Measurements from ENCODE around the gene KRT80. TPM values are rescaled to one million over a fixed set of nuclear protein-coding genes. Genes with fewer than 3 reads are reported as not detected.
"Not testable (repeated sequence)": the region's sequence is repeated elsewhere in the genome, so short reads cannot be mapped to it uniquely, and the experiment has no call there.

KRT80 gene
- 5.6 TPM for polyA plus RNA-seq (ENCODE audit: insufficient read length)

DNA sequence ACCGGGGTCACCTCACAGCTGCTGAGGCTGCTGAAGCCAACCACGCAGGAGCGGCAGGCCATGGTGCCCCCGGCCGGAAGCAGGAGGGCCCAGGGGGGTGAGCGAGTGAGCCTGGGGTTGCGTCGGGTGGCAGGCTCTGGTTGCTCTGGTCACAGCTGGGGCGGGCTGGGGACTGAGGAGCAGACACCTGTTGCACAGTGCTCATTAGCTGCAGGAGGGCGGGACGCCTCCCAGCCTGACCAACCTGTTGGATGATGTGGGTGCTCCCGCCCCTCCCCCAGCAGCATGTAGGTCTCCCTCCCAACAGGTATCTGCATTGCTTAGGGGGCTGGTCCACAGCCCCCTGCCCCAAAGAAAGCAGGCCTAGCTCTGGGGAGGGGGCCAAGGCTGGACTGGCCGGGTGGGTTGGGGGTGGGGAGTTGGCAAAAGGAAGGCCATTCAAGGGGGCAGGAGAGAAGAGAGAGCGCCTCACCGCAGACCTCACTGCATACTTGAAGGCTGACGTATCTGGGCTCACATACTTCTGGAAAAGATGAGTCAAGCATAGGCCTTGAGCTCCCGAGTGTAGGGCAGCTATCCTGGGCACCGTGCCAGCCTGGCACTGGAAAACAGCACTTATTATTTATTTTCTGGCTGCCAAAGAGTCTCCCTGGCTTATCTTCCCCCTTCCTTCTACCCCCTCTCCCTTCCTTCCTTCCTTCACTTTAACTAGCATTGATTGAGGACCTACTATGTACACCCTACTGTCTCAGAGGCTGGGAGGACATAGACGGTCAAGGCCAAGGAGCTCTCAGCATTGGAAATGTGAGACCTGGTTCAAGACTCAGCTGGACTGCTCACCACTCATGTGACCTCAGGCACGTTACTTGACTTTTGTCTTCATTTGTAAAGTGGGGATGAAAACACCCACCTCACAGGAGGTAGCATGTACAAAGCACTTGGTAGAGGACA, at the start of gene KRT80:
Gene KRT80 (minus strand): TSS at position 174 of the 951 bp plus-strand sequence. CDS start 112 bp downstream, at position 62.
- DNase-seq: peak; percentile 66

DNA sequence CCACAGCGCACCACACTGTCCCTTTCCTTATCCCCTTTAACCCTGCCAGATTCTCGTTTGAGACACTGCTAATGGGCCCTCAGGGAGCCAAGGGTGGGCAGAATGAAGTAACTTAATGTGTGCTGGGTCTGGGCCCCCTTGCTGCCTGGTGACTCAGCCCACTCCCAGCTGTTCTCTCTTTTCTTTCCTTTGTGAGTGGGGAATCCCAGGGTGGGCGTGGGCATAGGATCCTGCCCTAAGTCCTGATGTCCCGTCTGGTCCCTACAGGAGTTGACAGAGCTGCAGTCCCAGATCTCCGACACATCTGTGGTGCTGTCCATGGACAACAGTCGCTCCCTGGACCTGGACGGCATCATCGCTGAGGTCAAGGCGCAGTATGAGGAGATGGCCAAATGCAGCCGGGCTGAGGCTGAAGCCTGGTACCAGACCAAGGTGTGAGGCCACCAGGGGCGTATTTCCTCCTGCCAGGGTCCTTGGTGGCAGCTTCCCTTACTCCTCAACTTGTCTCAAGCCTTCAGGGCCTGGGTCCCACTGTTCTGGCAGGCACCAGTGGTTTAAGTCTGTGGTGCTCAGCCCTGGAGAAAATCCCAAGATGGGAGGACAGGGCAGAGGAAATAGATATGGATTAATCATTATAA, 49.5 kb upstream of the KRT80 start:
- DNase-seq: no peak

DNA sequence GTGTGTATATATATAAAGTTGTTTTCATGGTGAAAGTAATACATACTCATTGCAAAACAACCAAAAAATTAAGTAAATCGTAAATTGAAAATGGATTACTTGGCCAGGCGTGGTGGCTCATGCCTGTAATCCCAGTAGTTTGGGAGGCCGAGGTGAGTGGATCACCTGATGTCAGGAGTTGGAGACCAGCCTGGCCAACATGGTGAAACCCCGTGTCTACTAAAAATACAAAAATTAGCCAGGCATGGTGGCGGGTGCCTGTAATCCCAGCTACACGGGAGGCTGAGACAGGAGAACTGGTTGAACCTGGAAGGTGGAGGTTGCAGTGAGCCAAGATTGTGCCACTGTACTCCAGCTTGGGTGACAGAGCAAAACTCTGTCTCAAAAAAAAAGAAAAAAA, 48.4 kb upstream of the KRT80 start:
- not testable (repeated sequence) for DNase-seq

DNA sequence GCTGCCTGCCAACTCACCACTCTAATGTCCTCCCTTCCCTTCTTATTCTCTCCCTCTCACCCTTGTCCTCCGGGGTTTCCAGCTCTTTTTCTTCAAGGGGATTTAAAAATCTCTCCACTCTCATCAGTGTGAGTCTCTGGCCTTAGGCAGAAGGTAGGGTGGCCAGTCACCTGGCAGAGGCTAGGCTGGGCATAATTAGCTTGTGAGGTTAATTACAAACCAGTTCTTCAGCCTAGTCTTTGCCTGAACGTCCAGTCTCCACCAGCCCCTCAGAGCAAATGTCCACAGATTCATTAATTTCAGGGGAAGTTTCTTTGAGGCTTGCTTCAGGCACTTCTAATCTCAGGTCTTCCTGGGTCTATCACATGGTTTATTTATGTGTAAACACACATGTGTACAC, 48.0 kb upstream of the KRT80 start:
- DNase-seq: no peak

DNA sequence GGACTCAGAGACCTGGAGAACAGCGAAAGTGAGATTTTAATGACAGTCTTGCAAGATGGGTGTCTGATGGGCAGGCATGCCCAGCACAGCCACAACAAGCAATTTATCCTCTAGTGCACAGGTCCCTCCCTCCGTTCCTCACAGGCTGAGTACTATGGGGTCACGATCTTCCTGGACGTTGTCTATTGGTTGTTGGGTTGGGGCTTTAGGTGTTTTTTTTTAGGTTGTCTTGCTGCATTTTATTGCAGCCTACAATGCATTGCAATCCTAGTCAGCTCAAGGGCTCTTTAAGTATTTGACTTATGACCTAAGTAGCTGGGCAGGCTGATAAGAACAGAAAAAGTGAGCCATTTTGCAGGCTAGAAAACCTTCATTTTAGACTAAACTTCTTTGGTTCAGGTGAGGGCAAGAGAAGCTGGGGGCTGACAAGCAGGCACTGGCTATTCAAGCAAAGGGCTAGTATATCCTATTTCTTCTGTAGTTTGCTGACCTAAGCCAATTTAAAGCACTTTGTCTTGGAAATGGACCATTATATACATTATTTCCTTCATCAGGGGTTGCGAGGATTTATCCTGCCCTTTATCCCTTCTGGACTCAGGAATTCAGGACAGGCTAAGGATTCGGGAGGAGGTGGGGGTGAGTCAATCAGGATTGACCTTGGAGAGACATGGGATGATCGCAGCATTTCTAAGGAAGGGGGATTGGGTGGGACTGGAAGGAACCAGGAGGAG, 47.3 kb upstream of the KRT80 start:
- no peak for DNase-seq

DNA sequence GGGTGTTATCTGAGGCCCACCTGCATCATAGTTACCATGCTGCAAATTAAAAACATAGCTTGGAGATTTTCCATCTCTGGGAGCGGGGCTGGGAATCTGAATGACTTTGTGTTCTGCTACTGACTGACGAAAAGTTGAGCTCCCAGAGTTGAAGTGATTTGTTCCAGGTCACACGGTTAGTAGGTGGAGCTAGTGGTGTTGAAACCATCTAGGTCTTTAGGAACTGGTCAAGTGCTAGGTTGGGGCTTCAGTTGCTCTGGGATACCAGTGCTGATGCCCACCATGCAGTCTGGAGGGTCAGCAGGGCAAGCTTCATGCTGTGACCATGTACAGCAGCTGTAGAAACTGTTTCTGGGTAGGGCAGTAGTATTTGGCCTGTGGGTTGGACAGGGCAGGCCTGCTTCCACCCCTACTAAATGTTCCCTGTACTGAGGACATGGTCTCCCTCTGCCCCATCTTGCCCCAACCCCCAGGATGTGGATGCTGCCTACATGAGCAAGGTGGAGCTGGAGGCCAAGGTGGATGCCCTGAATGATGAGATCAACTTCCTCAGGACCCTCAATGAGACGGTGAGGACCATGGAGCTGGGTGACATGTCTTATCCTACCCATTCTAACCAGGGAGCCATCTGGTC, 46.5 kb upstream of the KRT80 start:
- no peak for DNase-seq

DNA sequence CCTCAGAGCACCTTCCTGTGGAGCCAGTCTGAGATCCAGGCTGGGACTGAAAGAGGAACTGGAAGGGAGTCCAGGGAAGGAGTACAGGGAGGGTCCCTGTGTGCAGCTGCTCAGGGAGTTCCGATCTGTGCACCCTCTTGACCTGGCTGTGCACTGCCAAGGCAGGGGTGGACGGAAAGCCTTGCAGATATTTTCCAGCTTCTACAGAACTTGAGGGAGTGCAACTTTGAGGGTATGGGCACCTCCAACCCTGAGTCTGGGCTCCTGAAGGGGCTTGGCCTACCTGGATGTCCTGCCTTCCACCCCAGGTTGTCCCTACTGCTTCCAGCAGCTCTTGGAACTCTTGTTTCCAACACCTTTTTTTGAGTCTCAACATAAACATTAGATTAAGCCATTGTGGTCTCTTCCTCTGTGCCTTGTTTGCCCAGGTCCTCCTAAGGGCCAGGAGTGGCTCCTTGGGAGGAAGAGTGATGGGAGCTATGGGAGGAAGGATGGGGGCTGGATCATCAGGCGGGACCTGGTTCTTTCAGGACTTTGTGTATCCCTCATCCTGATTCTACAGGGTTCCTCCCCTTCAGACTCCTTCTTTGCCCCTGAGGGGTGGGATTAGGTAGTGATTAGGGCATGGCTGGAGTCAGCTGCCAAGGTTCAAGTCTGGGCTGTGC, 44.7 kb upstream of the KRT80 start:
- DNase-seq: no peak

DNA sequence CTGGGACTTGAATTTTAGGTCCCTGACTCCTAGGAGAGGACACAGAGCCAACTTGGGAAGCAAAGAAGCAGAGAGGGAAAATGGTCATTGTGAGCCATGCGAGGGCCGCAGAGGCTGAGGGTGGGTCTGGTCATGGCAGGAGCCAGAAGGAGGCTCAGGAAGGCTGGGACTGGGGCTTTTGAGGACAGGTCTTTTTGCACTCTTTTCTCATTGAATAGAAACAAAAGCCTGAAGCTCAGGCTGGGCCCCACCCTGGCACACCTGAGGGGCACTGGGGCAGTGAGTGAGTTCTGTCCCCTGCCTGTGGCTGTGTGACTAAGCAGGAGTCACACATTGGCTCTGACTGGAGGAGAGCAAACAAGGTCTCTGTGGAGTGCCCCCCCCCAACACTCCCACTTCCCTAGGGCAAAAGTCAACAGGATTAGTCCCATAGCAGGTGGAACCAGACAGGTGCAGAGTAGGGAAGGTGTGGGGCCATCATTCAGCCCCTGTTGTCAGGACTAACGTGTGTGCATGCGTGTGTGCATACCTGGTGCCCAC, 44.1 kb upstream of the KRT80 start:
- no peak for DNase-seq

DNA sequence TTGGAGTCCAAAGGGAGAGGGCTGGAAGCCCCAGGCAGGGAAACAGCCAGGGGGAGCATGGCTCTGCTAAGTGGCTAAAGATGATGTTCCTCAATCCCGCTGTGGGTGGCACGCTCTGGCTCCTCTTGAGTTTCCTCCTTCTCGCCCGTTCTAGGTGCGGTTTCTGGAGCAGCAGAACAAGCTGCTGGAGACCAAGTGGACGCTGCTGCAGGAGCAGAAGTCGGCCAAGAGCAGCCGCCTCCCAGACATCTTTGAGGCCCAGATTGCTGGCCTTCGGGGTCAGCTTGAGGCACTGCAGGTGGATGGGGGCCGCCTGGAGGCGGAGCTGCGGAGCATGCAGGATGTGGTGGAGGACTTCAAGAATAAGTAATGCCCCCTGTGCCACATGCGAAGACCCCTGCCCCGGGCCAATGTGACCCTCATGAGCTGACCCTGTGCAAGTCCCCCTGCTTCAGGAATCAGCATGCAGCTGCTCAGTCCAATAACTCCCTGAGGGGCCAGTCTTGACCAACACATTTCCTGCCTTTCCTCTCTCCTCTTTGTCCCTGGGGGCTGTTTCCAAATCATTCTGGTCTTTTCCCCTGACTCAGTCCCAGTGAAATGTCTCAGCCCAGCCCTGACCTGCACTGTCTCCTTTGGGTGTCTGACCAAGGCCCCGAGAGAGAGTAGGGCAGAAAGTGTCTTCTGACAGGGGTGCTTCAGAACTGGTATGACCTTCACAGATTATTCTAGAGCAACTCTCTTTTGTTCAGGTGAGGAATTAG, 43.4 kb upstream of the KRT80 start:
- no peak for DNase-seq

DNA sequence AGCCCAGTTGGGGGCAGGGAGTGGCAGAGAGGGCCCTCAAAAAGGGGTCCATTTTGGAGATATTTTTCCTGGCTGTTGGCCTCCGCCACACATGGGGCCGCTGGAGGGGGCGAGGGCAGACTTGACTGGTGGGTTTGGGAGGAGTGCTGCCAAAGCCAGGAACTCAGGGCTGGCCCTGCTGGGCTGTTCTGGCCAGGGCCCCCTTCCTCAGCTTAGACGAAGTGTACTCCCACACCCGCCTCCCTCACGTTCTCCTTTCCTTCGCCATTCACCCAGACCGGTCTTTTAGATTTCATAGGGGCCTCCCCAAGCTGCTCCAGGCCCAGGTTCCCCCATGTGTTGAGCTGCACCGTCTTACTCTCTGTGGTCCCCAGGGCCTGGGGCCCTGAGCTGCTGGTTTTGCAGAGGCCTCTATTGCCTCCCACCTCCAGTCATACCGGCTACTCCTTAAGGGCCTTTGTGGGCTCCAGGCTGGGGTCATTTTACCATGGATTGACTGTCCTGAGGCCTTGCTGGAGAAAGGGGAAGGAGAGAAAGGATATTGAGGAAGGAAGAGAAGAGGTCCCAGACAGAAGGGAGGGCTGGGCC, 42.5 kb upstream of the KRT80 start:
- DNase-seq: no peak

DNA sequence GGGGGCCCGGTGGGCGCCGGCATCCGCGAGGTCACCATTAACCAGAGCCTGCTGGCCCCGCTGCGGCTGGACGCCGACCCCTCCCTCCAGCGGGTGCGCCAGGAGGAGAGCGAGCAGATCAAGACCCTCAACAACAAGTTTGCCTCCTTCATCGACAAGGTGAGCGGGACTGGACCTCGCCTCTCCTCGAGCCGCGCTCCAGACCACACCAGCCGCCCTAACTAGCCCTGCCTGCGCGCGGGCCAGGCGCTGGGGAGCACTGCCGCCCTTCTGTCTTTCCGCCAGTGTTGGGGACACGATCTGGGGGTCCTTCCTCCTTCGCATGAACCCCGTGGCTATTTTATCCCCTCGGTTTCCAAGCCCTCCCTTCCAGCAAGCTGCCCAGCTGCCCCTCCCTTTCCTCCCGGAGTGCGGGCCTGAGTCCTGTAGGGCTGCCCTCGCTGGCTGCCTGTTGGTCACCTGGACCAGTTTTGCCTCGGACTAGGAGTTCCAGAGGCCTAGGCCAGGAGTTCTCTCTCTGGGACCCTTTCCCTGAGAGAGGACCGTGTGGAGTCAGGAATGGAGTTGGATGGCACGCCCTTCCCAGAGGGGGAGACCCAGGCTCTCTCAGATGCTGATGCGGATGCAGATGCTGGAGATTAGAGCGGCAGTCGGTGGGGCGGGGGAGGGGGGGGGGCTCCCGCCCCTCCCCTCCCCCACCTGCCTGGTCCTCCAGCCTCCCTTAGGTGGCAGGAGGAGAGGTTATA, 41.8 kb upstream of the KRT80 start:
- DNase-seq: no peak

DNA sequence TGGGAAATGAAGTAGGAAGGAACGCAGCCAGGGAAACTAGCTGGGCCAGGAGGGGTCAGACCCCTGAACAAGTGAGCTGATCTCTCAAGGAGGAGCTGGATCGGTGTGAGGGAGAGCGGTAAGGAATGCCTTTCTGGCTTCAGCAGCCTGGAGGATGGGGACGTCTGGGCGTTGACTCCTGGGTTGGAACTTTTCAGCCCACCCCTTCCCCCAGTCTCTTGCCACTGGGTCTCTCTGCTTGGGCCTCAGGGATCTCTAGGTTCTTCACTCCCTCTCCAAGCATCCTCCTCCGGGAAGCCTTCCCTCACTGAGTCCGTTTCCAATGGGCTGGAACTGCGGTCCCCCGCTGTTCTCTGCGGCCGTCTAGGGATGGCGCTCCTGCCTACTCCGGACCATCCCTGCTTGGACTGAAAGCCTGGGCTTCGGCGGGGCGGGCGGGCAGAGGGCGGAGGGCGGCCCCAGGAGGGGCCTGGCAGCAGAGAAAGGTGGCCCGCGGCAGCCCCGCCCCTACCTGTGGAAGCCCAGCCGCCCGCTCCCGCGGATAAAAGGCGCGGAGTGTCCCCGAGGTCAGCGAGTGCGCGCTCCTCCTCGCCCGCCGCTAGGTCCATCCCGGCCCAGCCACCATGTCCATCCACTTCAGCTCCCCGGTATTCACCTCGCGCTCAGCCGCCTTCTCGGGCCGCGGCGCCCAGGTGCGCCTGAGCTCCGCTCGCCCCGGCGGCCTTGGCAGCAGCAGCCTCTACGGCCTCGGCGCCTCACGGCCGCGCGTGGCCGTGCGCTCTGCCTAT, 41.1 kb upstream of the KRT80 start, which contains the start of gene KRT7:
Gene KRT7 (plus strand): TSS at position 570 of the 788 bp plus-strand sequence. CDS start 54 bp downstream, at position 624.
- no peak for DNase-seq

DNA sequence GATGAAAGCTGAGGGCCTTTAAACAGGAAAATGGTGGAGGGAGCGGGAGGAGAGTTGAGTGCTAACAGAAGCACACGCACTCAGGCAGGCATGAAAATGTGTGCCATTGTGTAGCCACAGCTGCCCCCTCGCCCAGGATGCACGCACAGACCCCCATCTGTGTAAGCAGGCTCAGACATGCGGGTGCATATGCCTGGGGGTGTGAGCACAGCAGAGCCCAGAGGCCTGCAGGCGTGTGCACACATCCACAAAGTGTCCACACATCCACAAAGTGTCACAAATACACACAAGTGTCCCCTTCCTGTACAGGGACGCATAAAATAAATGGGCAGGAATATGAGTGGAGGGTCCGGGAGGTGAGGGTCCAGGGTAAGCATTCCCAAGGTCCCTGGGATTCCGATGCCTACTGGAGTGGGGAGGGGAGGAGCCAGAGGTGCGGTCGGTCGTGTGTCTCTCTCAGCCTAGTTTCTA, 40.4 kb upstream of the KRT80 start:
- DNase-seq: no peak

DNA sequence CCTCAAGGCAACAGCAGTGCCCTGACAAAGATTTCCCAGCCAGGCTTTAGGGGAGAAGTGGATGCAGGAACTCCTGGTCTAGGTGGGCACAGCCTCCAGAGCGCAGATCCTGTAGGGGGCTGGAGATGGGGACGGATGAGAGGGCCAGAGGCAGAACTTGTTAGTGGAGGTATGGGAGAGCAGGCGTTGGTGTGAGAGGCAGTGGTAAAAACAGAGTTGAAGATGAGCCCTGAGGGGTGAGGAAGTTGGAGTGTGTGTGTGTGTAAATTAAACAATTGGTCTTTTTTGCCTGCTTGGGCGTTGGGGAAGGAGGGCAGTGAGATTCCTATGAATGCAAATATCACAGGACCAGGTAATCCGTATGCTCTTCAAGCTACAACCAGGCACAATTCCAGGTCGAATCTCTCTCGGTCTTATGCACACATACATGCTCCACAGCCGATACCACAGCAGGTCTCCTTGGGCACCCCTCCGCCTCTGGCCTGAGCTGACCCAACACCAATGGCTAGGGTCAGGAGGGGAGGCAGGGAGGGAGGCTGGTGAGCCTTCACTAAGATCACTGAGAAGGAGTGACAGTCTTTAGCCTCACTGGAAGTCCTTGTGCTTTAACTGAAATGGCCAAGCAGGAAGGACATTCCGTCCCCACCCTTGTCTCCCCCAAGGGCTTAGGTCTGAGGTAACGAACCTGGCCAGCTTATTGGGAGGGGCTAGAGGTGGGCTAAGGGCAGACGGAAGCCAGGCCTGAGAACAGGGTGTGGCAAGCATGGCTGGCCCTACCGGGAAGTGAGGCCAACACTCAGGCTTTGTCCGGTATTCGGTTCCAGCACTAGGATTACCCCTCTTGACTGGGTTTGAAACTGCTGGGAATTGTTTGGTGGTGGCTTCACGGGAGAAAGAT, 39.7 kb upstream of the KRT80 start:
- DNase-seq: no peak

DNA sequence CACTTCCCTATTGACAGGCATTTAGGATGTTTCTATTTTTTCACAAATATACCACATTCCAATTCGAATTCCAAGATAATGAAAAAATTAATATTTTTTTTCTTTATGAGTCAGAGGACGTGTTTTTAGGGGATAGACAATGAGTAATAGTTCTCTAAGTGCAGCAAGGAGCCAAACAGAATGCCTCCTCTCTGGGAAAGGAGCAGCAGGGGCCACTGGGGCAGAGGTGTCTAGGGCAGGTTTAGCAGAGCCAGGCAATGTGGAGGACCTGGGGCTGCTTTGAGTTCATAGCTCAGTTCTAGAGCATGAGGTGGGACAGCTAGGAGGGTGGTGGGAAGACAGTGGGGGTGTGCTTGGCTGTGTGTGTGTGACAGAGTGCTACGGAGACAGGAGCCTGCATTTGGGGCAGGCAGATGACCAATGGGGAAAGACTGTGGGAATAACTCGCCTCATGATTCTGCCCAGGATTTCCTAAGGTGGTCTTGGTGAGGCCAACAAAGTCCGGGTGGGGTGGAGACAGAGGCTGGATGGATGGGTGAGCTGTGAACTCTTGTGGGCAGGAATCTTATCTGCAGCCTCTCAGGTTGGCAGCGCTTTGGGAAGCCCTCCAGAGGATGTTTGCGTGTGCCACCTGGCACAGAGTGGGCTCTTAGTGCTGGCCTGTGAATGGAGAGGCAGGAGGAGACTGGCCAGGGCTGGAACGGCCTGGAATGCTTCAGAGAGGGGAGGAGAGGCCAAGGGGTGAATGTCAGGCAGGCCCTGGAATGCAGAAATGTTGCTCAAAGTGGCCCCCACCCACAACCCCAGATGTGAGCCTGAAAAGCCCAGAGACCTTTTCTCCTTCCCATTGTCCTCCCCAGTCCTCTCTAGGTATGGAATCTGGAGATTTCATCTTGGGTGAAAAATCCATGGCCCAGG, 38.8 kb upstream of the KRT80 start:
- DNase-seq: no peak

DNA sequence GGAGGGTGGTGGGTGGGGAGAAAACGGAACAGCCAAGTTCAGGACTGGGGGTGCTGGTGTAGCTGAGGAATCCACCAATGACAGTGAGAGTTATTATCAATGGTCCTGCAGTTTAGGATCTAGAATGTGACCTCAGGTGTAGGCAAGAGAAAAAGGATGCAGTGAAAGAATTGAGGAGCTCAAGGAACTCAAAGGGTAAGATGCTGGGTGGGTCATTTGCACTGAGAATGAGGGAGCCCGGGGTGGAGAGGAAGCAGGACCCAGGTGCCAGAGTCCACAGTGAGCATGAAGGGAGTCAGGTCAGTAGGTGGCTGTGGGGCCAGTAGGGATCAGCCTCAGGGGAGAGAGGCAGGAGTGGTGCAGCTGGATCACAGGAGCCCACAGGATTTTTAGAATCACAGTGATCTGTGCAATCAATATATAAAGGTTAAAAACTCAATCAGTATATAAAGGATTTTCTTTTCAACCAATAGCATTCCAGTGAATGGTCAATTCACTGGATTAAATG, 38.1 kb upstream of the KRT80 start:
- no peak for DNase-seq

Data from hindlimb muscle (tissue), 1 donor.